GM18511 (cell line): ENCODE results near the gene C1orf226.
"Not testable (repeated sequence)": the region's sequence is repeated elsewhere in the genome, so short reads cannot be mapped to it uniquely, and the experiment has no call there.

Experiments
- ATAC-seq: cut with Tn5 transposase; IDR thresholded peaks from one replicate; pipeline ENCODE4 v1.9.1; 2021; ENCODE audit warnings: mild to moderate bottlenecking, moderate library complexity; ENCODE audit not compliant: unreplicated experiment

Gene C1orf226

GRCh38 chr1:162381383-162381782 is at the start of gene C1orf226:
Gene C1orf226, plus strand, starts transcription at chr1:162381728. Its CDS starts 174 bp downstream, at chr1:162381902.
- no peak for ATAC-seq

- no peak for ATAC-seq
Measured at GRCh38 chr1:162333991-162334390, 47.5 kb upstream of the C1orf226 start.

- ATAC-seq, result no peak
Measured at GRCh38 chr1:162335126-162335525, 46.4 kb upstream of the C1orf226 start.

GRCh38 chr1:162336621-162337285 is 44.8 kb upstream of the C1orf226 start:
- ATAC-seq, result no peak

GRCh38 chr1:162342452-162342983 is 39.0 kb upstream of the C1orf226 start:
- ATAC-seq, result no peak

- no peak for ATAC-seq
Measured at GRCh38 chr1:162343470-162343869, 38.1 kb upstream of the C1orf226 start.

GRCh38 chr1:162347281-162347680 is 34.2 kb upstream of the C1orf226 start:
- no peak for ATAC-seq

GRCh38 chr1:162349635-162350330 is 31.7 kb upstream of the C1orf226 start:
- no peak for ATAC-seq

- ATAC-seq, result no peak
Measured at GRCh38 chr1:162351246-162351842, 30.2 kb upstream of the C1orf226 start.

- not testable (repeated sequence) for ATAC-seq
Measured at GRCh38 chr1:162351874-162352273, 29.7 kb upstream of the C1orf226 start.

GRCh38 chr1:162353078-162353477 is 28.4 kb upstream of the C1orf226 start:
- ATAC-seq, result no peak

GRCh38 chr1:162353702-162354101 is 27.8 kb upstream of the C1orf226 start:
- ATAC-seq, result no peak

- ATAC-seq, result no peak
Measured at GRCh38 chr1:162357681-162358266, 23.8 kb upstream of the C1orf226 start.

- ATAC-seq, result no peak
Measured at GRCh38 chr1:162358928-162359327, 22.6 kb upstream of the C1orf226 start.

- no peak for ATAC-seq
Measured at GRCh38 chr1:162359523-162360236, 21.8 kb upstream of the C1orf226 start.

- no peak for ATAC-seq
Measured at GRCh38 chr1:162360237-162360873, 21.2 kb upstream of the C1orf226 start.

GRCh38 chr1:162360874-162361260 is 20.7 kb upstream of the C1orf226 start:
- ATAC-seq, result no peak

GRCh38 chr1:162361349-162361748 is 20.2 kb upstream of the C1orf226 start:
- ATAC-seq, result peak; percentile 61

- ATAC-seq, result no peak
Measured at GRCh38 chr1:162363823-162364222, 17.7 kb upstream of the C1orf226 start.

GRCh38 chr1:162364498-162364897 is 17.0 kb upstream of the C1orf226 start:
- no peak for ATAC-seq
